CD4-positive, alpha-beta T cell treated with Interleukin-17A for 1 hour (primary cell): ENCODE results near the gene XG.
"Not testable (repeated sequence)": the region's sequence is repeated elsewhere in the genome, so short reads cannot be mapped to it uniquely, and the experiment has no call there.

Experiments used
- DNase-seq: peaks from one replicate; pipeline ENCODE4 v3.0.0-alpha.2; 2020

Gene XG

GRCh38 chrX:2781698-2782097 is 29.9 kb downstream of the XG start:
- no peak for DNase-seq

DNA sequence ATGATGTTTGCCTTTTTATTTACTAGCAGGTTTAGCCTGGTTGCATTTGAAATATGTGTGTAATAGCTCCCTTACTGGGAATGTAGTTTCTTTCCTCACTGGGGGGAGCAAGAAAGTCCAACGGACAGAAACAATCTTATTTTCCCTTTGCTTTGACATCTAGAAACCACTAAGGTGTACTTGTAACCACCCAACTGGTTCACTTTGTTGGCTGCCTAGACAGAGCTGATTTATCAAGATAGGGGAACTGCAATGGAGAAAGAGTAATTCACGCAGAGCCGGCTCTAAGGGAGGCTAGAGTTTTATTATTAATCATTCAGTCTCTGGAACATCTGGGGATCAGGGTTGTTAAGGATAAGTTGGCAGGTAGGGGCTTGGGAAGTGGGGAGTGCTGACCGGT is 30.3 kb downstream of the XG start:
- DNase-seq = no peak

GRCh38 chrX:2782778-2783177 is 30.9 kb downstream of the XG start:
- DNase-seq = no peak

DNA sequence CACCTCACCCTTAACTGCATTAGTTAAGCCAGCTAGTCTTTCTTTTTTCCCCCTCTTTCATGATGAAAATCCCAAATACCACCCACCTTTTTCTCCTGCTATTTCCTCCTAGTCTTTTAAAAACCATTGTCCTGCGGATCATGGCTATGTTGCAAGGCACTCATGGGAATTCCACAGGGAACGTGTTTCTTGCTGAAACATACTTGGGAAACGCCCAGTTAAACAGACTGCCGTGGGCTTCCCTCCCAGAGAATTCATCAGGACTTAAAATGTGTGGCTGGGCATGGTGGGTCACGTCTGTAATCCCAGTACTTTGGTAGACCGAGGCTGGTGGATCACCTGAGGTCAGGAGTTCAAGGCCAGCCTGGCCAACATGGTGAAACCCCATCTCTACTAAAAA is 32.2 kb downstream of the XG start:
- DNase-seq = no peak

- DNase-seq = no peak
Measured at GRCh38 chrX:2785538-2785937, 33.7 kb downstream of the XG start.

GRCh38 chrX:2788980-2789379 is 37.1 kb downstream of the XG start:
- no peak for DNase-seq

DNA sequence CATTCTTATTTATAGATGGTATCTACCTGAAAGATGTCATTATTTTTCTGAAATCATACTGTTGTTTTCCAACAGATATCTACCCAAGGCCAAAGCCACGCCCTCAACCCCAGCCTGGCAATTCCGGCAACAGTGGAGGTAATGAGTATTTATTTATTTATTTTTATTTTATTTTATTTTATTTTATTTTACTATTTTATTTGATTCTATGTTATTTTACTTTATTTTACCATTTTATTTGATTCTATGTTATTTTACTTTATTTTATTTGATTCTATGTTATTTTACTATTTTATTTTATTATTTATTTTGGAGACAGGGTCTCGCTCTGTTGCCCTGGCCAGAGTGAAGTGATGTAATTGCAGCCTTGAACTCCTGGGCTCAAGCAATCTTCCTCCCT is 37.7 kb downstream of the XG start:
- no peak for DNase-seq

DNA sequence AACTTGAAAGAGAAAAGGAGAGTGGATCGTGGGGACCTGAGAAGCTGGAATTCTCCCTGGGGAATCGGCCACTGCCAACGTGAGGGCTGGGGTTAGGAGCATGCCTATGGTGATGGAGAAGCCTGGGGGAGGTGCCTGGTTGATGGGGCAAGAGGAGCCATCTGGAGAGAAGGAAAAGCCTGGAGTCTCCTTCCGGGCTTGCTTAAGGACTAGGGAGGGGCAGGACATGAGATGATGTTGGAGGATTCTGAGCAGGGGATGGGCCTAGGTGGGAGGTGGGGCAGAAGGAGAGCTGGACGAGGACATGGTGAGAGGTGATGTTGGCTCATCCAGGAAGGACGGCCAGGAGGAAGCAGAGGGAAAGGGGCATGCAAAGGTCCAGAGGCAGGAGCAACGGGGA is 41.9 kb downstream of the XG start:
- no peak for DNase-seq

GRCh38 chrX:2794336-2794735 is 42.5 kb downstream of the XG start:
- DNase-seq = no peak

DNA sequence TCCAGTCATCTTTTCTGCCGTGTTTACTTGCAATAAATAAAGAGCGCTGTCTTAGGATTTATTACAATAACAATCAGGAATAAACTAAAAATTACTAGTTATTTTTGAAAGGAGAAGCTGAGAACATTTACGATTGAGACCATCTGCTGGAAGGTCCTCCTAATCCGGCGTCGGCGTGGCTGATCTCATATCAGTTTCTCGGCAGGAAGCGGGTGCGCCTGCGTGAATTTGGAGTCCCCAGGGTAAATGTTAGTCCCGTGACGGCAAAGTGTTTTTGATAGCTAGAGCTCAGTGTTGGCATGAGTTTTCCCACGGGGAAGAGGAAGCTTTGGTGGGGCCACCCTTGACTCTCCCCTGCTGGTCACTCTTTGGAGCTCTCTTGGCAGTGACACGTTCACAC is 45.0 kb downstream of the XG start:
- not testable (repeated sequence) for DNase-seq

DNA sequence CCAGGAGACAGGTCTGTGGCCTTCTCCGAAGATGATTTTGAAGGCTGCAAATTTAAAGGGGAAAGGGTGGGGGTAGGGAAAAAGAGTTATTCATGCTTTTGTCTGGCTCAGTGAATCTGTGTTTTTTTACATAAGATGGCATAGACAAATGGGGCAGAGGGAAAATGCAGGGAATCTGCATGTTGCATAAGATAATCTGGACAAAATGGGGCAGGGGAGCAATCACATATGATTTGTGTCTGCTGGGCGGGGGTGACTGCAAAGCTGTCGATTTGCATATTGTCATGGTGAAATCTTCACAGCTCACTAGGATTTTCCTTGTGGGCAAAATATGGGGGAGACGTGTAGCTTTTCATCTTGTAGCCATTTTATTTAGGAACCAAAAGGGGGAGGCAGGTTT is 47.5 kb downstream of the XG start:
- no peak for DNase-seq

DNA sequence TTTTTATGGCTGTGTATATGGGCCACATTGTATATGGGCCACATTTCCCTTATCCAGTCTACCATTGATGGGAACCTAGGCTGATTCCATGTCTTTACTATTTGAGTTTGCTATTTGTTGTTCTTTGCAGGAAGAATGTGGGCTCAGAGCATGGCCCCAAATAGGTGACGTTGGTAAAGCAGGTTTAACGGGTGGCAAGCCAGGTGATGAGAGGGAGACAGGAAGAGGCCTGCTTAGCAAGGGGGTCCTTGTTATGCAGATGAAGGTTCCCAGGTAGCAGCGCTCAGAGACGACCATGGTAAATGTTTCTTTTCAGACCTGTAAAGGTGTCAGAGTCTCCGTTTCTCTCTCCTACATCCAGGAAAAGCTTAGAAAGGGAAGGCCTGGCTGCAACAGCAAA is 48.1 kb downstream of the XG start:
- not testable (repeated sequence) for DNase-seq

GRCh38 chrX:2801223-2801622 is 49.4 kb downstream of the XG start:
- no peak for DNase-seq

DNA sequence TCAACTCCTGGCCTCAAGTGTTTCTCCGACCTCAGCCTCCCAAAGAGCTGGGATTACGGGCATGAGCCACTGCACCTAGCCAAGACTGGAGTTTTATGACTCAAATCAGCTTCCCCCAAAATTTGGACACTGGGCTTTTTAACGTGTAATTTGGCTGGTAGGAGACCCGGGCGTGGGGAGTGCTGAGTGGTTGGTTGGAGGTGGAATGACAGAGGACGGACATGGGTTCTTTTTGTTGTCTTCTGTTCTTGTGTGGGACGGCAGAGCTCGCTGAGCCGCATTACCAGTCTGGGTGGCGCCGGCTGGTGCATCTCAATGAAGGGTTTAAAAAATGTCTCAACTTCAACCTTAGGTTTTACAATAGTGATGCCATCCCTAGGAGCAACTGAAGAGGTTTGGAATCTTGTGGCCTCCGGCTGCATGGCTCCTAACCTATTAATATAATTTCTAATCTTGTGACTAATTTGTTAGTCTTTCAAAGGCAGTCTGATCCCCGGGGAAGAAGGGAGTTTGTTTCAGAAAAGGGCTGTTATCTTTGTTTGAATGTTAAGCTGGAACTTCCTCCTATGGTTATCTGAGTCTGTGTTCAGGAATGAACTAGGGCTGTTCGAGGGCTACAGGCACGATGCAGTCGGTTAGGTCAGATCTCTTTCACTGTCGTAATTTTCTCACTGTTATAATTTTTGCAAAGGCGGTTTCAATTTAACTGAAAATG is 50.7 kb downstream of the XG start:
- not testable (repeated sequence) for DNase-seq

DNA sequence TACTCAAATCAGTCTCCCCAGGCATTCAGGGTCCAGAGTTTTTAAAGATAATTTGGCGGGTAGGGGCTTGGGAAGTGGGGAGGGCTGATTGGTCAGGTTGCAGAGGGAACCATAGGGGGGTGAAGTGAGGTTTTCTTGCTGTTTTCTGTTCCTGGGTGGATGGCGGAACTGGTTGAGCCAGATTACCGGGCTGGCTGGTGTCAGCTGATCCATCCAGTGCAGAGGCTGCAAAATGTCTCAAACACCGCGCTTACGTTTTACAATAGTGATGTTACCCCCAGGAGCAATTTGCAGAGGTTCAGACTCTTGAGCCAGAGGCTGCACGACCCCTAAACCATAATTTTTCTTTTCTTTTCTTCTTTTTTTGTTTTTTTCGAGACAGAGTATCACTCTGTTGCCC is 51.6 kb downstream of the XG start:
- DNase-seq = not testable (repeated sequence)

DNA sequence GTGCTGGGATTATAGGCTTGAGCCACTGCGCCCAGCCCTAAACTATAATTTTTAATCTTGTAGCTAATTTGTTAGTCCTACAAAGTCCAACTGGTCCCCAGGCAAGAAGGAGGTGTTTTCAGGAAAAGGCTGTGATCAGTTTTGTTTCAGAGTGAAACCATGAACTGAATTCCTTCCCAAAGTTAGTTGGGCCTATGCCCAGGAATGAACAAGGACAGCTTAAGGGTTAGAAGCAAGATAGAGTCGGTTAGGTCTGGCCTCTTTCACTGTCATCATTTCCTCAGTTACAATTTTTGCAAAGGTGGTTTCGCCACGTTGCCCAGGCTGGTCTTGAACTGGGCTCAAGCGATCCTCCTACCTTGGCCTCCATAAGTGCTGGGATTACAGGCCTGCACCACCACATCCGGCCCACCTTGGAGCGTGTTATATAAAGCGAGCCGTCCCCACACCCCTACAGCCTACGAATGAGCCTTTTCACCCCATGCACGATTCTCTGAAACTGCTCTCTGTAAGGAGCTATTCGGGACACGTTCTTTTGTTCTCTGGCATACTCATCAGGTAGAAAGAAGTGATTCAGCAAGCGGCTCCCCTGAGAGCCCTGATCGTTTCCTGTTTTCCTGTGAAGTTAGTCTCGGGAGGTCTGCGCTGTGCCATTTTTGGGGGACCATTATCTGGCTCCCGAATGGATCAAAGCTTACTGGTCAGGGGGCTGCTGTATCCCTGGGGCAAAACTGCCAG is 52.4 kb downstream of the XG start:
- not testable (repeated sequence) for DNase-seq

DNA sequence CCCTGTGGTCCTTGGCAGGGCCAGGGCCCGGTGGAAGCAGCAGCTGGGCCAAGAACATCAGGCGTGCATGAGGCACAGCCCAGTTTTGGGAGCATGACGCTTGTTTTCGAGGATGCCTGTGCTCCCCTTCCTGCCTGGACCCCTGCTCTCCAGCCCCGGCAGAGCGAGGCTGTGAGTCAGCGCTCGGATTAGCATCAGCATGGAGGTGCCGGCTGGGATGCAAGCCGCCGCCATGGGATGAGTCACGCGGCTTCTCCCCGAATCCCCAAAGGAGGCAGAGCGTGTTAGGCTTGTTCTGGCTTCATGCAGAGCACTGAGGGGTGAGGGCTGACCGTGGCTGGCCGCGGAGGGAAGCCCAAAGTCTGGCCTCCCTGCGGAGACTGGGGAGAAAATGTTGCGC is 53.0 kb downstream of the XG start:
- DNase-seq = not testable (repeated sequence)

DNA sequence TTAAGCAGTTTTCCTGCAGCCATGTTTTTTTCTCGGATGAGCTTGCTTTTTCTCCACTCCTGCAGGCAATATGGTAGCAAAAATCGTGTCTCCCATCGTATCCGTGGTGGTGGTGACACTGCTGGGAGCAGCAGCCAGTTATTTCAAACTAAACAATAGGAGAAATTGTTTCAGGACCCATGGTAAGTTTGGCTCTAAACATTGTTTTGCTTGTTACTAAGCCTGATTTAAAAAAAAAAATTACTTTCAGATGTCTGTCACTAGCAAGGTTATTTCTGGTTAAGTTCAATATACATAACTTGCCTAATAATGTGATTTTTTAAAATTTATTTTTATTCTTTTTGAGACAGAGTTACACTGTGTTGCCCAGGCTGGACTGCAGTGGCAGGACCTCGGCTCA is 59.4 kb downstream of the XG start:
- DNase-seq = no peak

DNA sequence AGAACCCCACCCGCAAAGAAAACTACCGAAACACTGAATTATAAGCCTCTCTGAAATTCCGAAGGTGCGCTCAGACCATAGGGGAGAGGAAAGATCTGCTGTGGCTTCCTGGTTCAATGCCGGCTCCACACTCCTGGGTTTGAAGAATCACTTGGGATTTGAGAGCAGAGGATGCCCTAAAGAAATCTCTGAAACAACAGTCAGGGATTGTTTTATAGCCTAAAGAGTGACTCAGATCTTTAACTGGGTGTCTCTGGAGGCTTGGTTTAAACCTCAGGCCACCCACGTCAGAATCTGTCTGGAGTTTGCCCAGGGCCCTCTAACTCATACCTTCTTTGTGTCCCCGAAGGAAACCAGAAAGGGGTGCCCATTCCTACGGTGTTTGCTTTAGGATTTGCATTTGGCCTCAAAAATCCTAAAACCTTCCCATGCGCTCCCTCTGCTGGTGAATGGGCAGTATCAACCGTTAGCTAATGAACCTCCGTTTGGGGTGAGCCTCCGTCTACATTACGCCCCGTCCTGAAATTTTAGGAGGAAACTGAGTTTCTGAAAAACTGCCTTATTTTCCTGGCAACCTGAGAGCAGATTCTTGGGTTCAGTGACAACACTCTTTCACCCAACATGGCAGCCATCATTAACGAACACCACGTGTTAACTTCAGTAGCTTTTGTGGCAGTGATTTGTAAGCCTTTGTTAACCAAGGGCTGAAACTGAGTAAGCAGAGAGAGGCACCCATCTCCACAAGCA is 60.5 kb downstream of the XG start:
- DNase-seq = peak; percentile 59

GRCh38 chrX:2817036-2817435 is 65.2 kb downstream of the XG start:
- no peak for DNase-seq

GRCh38 chrX:2819345-2820135 is 67.7 kb downstream of the XG start:
- DNase-seq = peak; percentile 13

DNA sequence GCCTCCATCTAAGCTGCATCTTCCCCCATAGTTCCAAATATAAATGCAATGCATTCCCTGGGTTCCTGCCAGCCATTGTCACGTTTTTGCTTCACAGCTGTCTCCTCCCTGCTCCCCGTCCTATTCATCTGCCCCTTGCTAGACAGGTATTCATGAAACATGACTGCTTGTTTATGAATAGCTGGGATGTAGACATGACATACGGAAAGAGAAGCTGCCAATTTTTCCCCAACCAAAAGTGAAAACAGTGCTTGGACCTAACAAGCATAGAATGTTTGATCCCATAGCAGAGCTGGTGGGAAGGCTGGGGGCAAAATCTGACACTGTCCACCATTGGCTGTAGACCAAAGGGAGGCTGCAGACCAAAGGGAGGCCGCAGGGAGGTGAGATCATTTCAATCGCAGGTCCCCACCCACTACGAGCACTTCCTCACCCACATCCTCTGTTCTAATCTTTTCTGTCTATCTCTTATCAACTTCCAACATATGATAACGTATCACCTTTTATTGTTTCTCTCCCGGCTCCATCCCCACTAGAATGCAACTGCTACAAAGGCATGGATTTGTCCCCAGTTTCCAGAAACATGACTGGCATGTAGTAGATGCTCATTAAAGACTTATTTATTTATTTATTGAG is 68.4 kb downstream of the XG start:
- no peak for DNase-seq
